ENCODE data around the gene FSD1.
A peak's percentile ranks its signal among the peaks of the same experiment; 100 is the strongest.
"Not testable (repeated sequence)": the region's sequence is repeated elsewhere in the genome, so short reads cannot be mapped to it uniquely, and the experiment has no call there.

FSD1 gene

GRCh38 chr19:4345342-4346019 is 41.1 kb downstream of the FSD1 start:
- DNase-seq (ENCODE audit: low spot score), result no peak

- no peak for DNase-seq (ENCODE audit: low spot score)
Measured at GRCh38 chr19:4346020-4346383, 41.6 kb downstream of the FSD1 start.

- DNase-seq (ENCODE audit: low spot score), result no peak
Measured at GRCh38 chr19:4347521-4347920, 43.1 kb downstream of the FSD1 start.

- DNase-seq (ENCODE audit: low spot score), result not testable (repeated sequence)
Measured at GRCh38 chr19:4349225-4349624, 44.8 kb downstream of the FSD1 start.

GRCh38 chr19:4350111-4350510 is 45.7 kb downstream of the FSD1 start:
- DNase-seq (ENCODE audit: low spot score), result no peak

- DNase-seq (ENCODE audit: low spot score), result no peak
Measured at GRCh38 chr19:4350726-4351125, 46.3 kb downstream of the FSD1 start.

GRCh38 chr19:4352701-4353121 is 48.3 kb downstream of the FSD1 start:
- DNase-seq (ENCODE audit: low spot score), result peak; percentile 72

GRCh38 chr19:4354282-4354681 is 49.9 kb downstream of the FSD1 start:
- no peak for DNase-seq (ENCODE audit: low spot score)

GRCh38 chr19:4354897-4355296 is 50.5 kb downstream of the FSD1 start:
- no peak for DNase-seq (ENCODE audit: low spot score)

- no peak for DNase-seq (ENCODE audit: low spot score)
Measured at GRCh38 chr19:4357095-4357797, 52.8 kb downstream of the FSD1 start.

GRCh38 chr19:4357921-4358326 is 53.5 kb downstream of the FSD1 start:
- DNase-seq (ENCODE audit: low spot score), result no peak

- no peak for DNase-seq (ENCODE audit: low spot score)
Measured at GRCh38 chr19:4358709-4359626, 54.6 kb downstream of the FSD1 start.

- no peak for DNase-seq (ENCODE audit: low spot score)
Measured at GRCh38 chr19:4359627-4360000, 55.2 kb downstream of the FSD1 start.

- DNase-seq (ENCODE audit: low spot score), result no peak
Measured at GRCh38 chr19:4360081-4360569, 55.7 kb downstream of the FSD1 start.

- no peak for DNase-seq (ENCODE audit: low spot score)
Measured at GRCh38 chr19:4360641-4361151, 56.3 kb downstream of the FSD1 start.

GRCh38 chr19:4361152-4362046 is 57.0 kb downstream of the FSD1 start:
- DNase-seq (ENCODE audit: low spot score), result no peak

- DNase-seq (ENCODE audit: low spot score), result no peak
Measured at GRCh38 chr19:4362101-4362828, 57.9 kb downstream of the FSD1 start.

- DNase-seq (ENCODE audit: low spot score), result no peak
Measured at GRCh38 chr19:4362831-4363545, 58.6 kb downstream of the FSD1 start.

GRCh38 chr19:4363571-4364304 is 59.3 kb downstream of the FSD1 start:
- DNase-seq (ENCODE audit: low spot score), result no peak

Data from hepatic stellate cell (primary cell).